Body of pancreas (tissue), 4 donors: Measurements from ENCODE around the gene APIP.

Source experiments
- POLR2A ChIP-seq, 3 donors: fragments of 450-650 bp; IDR thresholded peaks; one replicate each; pipeline ENCODE4 v1.6.1; 2016; ENCODE audit warnings: antibody characterized with exemption in 3 of 3, mild to moderate bottlenecking in 2 of 3
- TF ChIP-seq, protein P1 (sequence below), 7 experiments: fragments of 450-650 bp in 4 of 7; fragments of 200-600 bp in 3 of 7; sonication (generic) in 3 of 7; IDR thresholded peaks; one replicate each; pipeline ENCODE4 v1.5.1; 2016 to 2019; ENCODE audit warnings: antibody characterized with exemption in 7 of 7

DNA sequence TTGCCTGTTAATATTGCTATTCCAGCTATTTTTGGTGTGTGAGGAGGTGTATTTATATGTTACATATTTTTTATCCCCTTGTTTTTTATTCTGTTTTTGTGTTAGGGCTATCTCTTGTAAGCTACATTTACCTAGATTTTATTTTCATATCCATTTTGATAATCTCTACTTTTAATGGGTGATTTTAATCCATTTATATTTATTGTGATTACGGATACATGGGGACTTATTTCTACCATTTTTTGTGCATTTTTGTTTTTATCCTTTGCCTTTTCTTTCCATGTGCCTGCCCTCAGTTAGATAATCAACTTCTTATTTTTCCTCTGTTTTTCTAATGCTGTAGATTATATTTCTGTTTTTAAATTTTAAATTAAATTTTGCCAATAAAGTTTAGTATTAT, 28.5 kb upstream of the APIP start:
- TF ChIP-seq, protein P1, sequence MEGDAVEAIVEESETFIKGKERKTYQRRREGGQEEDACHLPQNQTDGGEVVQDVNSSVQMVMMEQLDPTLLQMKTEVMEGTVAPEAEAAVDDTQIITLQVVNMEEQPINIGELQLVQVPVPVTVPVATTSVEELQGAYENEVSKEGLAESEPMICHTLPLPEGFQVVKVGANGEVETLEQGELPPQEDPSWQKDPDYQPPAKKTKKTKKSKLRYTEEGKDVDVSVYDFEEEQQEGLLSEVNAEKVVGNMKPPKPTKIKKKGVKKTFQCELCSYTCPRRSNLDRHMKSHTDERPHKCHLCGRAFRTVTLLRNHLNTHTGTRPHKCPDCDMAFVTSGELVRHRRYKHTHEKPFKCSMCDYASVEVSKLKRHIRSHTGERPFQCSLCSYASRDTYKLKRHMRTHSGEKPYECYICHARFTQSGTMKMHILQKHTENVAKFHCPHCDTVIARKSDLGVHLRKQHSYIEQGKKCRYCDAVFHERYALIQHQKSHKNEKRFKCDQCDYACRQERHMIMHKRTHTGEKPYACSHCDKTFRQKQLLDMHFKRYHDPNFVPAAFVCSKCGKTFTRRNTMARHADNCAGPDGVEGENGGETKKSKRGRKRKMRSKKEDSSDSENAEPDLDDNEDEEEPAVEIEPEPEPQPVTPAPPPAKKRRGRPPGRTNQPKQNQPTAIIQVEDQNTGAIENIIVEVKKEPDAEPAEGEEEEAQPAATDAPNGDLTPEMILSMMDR (IDR thresholded peaks at IDR 0.05): no peak
- no peak for TF ChIP-seq POLR2A (IDR thresholded peaks at IDR 0.05)
